Mammary epithelial cell (primary cell): Measurements from ENCODE around the gene MOGAT1.

Experiments
- CTCF ChIP-seq, 2 donors: IDR thresholded peaks in 1 of 2; conservative IDR thresholded peaks in 1 of 2; 2 replicates each; pipeline ENCODE4 v1.5.1; 2011 to 2012; ENCODE audit warnings: inconsistent platforms in 2 of 2, low read length in 2 of 2, mild to moderate bottlenecking in 2 of 2, control low read depth in 1 of 2, low read depth in 1 of 2; ENCODE audit not compliant: insufficient read depth in 1 of 2; ENCODE audit errors: extremely low read depth in 1 of 2
- EZH2 ChIP-seq: IDR thresholded peaks from 2 replicates; pipeline ENCODE4 v1.6.1; 2012; ENCODE audit warnings: low read length, inconsistent platforms, borderline replicate concordance

GRCh38 chr2:222646008-222646407 lies 25.4 kb upstream of the MOGAT1 start:
- TF ChIP-seq CTCF (conservative IDR thresholded peaks at IDR 0.05 in 1 of 2, IDR thresholded peaks at IDR 0.05 in 1 of 2; ENCODE audit: extremely low read depth in 1 of 2, insufficient read depth in 1 of 2, low read depth in 1 of 2, low read length in 2 of 2) (no peak), EZH2 (no peak)
